Activated CD4-positive, alpha-beta T cell treated with anti-CD3 and anti-CD28 coated beads, Interleukin-2, Interleukin-6, amounts not matched to agents 100 ng/mL and 50 ng/mL, durations not matched to agents 16 hours and 8 hours (primary cell): ENCODE results near the gene ST3GAL4.
A peak's percentile ranks its signal among the peaks of the same experiment; 100 is the strongest.

Experiments
- DNase-seq: peaks from one replicate; pipeline ENCODE4 v3.0.0-alpha.2; 2020

ST3GAL4 gene

DNA sequence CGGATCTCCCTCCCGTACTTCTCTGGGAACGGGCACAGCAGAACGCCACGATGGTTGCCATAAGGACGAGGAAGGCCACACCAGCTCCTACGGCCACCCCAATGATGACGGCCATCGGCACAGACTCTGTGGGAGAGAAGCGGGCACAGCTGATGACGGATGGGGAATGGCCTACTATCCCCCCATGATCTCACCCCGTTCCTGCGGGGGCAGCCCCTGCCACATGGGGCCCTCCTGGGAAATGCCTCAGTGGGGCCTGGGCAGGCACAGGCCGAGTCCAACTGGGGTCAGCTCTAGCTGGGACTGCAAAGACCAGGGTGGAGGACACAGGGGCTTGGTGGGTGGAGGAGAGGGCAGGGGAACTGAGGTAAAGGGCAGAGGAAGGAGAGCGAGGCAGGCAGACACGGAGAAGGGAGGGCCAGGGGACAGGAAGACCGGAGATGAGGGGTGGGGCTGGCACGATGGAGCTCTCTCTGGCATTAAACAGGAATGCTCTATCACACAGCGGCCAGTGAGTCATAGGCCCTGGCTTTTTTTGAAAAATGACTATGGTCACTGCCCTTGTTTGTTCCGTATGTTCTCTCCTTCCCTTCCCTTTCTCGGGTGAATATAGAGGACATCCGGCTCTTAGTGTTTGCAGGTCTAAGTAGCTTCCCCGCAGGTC lies 76.0 kb downstream of the ST3GAL4 start:
- DNase-seq, result no peak

GRCh38 chr11:126432065-126432461 lies 76.6 kb downstream of the ST3GAL4 start:
- DNase-seq, result no peak

DNA sequence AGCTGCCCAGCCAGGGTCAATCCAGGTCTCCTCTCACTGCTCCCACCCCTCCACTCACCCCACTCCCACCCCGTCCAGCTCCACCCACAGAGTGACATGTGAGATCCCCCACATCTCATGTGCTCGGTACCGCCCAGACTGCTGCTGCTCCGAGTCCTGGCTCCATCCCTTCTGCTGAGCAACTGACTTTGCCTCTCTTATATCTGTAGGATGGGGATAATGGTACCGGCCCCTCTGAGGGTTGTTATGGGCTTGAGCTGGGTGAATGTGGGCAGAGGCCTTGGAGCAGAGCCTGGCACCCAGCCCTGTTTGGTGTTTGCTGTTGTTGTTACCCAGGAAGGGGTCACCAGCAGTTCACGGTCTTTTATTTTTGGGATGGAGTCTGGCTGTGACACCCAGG lies 77.0 kb downstream of the ST3GAL4 start:
- DNase-seq, result no peak

GRCh38 chr11:126433244-126433846 lies 77.9 kb downstream of the ST3GAL4 start:
- DNase-seq, result no peak

GRCh38 chr11:126433989-126434949 lies 78.8 kb downstream of the ST3GAL4 start:
- DNase-seq, result no peak

- DNase-seq, result no peak
These were observed 79.5 kb downstream of the ST3GAL4 start for GRCh38 chr11:126434950-126435335.

- no peak for DNase-seq
These were observed 80.8 kb downstream of the ST3GAL4 start for GRCh38 chr11:126436209-126436755.

- DNase-seq, result no peak
These were observed 82.2 kb downstream of the ST3GAL4 start for GRCh38 chr11:126437731-126438130.

- no peak for DNase-seq
These were observed 82.8 kb downstream of the ST3GAL4 start for GRCh38 chr11:126438272-126438671.

DNA sequence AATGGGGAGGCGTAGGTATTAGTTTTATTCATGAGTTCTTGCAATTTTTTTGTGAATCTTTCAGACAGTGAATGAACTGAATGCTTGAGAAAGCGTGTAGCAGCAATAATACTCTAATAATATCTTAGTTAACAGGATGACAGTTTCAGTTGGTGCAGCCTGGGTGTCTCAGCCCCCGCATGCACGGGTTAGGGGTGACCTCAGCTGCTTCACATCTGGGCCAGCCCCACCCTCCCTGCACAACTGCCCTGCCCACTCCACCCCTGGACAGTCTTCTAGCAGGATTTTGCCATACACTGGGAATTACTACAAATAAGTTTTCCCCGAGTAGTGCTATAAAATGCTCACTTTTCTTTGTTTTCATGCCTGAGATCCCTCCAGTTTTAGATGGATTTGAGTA lies 83.2 kb downstream of the ST3GAL4 start:
- no peak for DNase-seq

DNA sequence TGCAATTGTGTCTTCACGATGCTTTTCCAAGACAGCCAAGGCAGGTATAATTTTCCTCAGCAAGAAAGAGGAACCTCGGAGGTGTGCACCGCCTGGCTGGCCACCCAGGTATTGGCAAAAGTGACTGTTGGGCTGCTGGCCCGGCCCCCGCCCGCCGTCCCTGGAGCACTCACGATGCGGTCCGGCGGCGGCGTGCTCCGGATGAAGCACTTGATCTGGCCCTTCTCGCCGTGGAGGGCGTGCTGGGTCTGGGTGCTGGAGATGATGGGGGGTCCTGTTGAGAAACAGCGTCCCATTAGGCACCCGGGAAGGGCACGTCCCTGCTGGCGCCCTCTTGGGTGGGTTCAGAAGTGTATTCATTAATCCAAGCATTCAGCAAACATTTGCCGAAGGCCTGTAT lies 84.8 kb downstream of the ST3GAL4 start:
- DNase-seq, result no peak

GRCh38 chr11:126440792-126441514 lies 85.5 kb downstream of the ST3GAL4 start:
- peak; percentile 80 for DNase-seq

- DNase-seq, result no peak
These were observed 87.6 kb downstream of the ST3GAL4 start for GRCh38 chr11:126443120-126443519.

GRCh38 chr11:126444072-126444471 lies 88.6 kb downstream of the ST3GAL4 start:
- no peak for DNase-seq

DNA sequence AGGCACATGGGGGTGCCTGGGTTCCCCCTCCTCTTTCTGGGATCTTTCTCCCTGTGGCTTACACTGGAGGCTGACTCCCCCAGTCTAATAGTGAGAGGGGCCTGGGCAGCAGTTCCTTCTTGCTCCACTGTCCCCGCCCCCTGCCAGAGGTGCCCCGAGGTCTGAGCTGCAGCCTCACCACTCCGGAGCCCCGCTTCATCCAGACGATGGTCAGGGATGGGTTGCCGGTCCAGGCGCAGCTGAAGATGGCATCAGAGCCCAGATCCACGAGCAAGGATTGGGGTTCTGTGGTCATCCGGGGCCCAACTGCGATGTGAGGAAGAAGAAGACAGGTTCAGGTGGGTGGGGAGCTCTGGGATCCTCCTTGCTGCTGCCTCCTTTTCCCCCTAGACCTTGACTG lies 91.1 kb downstream of the ST3GAL4 start:
- no peak for DNase-seq

- no peak for DNase-seq
These were observed 94.7 kb downstream of the ST3GAL4 start for GRCh38 chr11:126450198-126450597.

- no peak for DNase-seq
These were observed 95.3 kb downstream of the ST3GAL4 start for GRCh38 chr11:126450806-126451205.

DNA sequence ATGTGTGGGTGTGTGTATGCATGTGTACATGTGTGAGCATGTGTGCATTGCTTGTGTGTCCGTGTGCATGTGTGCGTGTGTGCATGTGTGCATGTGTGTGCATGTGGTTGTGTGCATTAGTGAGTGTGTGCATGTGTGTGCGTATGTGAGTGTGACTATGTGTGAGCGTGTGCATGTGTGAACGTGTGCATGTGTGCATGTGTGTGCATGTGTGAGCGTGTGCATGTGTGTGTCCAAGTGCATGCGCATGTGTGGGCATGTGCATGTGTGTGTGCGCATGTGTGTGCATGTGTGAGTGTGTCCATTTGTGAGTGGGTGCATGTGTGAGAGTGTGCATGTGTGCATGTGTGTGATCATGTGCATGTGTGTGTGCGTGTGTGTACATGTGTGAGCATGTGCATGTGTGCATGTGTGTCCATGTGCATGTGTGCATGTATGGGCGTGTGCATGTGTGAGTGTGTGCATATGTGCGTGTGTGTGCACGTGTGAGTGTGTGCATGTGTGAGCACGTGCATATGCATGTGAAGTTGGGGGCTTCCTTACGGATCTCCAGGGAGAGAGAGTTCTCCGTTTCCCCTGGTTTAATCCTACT lies 95.8 kb downstream of the ST3GAL4 start:
- no peak for DNase-seq

- DNase-seq, result no peak
These were observed 97.0 kb downstream of the ST3GAL4 start for GRCh38 chr11:126452241-126453101.

DNA sequence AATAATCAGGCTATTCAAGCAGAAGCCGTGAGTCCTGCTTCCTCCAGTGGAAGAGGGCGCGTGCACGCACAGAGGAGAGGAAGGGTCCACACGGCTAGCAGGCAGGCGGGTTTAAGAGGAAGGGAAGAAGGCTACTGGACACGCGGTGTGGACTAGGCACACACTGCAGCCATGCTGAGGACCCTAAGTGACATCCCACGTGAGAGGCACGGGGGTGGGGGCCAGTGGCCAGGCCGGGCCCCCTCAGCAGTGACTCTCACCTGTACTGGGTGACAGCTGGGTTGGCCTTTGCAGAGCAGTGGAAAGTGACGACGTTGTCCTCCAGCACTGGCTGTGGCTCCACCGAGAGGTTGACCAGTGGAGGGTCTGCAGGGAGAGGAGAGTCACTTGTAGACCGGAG lies 100.6 kb downstream of the ST3GAL4 start:
- no peak for DNase-seq

DNA sequence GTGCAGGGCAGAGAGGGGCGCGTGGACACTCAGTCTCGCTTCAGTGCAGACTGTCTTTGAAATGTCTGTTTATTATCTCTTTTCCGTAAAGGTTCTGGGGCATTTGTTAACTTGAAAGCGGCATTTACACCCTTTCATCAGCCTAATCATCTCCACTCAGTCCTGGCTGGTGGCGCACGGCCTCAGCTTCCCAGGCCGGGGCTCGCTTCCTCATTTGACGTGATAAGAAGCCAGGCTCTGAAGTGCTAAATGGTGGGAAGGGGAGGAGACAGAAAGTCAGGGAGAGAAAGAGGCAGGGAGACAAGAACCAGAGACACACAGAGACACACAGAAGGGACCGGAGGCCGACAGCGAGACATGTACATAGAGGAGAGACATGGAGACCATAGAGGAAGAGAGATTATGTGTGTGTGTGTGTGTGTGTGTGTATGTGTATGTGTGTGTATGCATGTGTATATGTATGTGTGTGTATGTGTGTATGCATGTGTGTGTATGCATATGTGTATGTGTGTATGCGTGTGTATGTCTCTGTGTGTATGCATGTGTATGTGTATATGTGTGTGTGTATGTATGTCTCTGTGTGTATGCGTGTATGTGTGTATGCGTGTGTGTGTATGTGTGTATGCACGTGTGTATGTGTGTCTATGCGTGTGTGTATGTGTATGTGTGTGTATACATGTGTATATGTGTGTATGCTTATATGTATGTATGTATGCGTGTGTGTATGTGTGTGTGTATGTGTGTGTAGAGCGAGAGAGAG lies 101.5 kb downstream of the ST3GAL4 start:
- DNase-seq, result no peak
